Omental fat pad (tissue), 4 donors: ENCODE results near the gene SBF1. TPM values are rescaled to one million over a fixed set of nuclear protein-coding genes. Genes with fewer than 3 reads are reported as not detected.

Experiments used
- ATAC-seq: fragments of 150-250 bp; one replicate; pipeline ENCODE4 v1.9.1; 2016; ENCODE audit warnings: mild to moderate bottlenecking, moderate library complexity; ENCODE audit not compliant: low FRiP score
- DNase-seq: peaks from one replicate; pipeline ENCODE4 v3.0.0-alpha.2; 2019; ENCODE audit warnings: low spot score
- total RNA-seq, 4 donors: library from RNA; depleted of rRNA; stranded (reverse); fragments of >200 nt; gene quantifications; one replicate each; pipeline ENCODE4 v1.1.0, GENCODE V29; 2016
- TF ChIP-seq, protein P1 (sequence below), 3 donors: fragments of 450-650 bp; IDR thresholded peaks; one replicate each; pipeline ENCODE4 v1.5.1; 2016 to 2017; ENCODE audit warnings: antibody characterized with exemption in 3 of 3, mild to moderate bottlenecking in 3 of 3, moderate library complexity in 2 of 3

SBF1 gene
- total RNA-seq, 4 donors from 2014 or later, result 37.5 to 66.8 (median 43.8) TPM

DNA sequence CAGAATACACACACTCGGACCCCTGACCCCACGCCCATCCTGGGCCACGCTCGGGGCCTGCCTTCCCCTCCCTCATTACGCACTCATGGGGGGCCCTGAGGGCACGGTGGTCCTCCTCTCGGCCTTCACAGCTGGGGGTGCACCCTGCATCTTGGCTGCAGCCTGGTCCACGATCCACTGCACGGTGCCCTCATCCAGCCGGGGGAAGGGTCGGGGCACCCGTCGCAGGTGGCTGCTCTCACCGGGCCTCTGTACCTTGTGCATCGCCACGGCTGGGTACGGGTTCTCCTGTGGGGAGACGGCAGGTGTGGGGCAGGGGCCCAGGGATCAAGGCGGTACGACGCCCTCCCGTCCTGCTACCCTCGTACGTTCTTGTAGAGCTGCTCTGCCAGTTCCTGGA is 10.4 kb downstream of the SBF1 start:
- ATAC-seq (no peak), DNase-seq (no peak)
- TF ChIP-seq, protein P1, sequence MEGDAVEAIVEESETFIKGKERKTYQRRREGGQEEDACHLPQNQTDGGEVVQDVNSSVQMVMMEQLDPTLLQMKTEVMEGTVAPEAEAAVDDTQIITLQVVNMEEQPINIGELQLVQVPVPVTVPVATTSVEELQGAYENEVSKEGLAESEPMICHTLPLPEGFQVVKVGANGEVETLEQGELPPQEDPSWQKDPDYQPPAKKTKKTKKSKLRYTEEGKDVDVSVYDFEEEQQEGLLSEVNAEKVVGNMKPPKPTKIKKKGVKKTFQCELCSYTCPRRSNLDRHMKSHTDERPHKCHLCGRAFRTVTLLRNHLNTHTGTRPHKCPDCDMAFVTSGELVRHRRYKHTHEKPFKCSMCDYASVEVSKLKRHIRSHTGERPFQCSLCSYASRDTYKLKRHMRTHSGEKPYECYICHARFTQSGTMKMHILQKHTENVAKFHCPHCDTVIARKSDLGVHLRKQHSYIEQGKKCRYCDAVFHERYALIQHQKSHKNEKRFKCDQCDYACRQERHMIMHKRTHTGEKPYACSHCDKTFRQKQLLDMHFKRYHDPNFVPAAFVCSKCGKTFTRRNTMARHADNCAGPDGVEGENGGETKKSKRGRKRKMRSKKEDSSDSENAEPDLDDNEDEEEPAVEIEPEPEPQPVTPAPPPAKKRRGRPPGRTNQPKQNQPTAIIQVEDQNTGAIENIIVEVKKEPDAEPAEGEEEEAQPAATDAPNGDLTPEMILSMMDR (IDR thresholded peaks at IDR 0.05), result no peak

DNA sequence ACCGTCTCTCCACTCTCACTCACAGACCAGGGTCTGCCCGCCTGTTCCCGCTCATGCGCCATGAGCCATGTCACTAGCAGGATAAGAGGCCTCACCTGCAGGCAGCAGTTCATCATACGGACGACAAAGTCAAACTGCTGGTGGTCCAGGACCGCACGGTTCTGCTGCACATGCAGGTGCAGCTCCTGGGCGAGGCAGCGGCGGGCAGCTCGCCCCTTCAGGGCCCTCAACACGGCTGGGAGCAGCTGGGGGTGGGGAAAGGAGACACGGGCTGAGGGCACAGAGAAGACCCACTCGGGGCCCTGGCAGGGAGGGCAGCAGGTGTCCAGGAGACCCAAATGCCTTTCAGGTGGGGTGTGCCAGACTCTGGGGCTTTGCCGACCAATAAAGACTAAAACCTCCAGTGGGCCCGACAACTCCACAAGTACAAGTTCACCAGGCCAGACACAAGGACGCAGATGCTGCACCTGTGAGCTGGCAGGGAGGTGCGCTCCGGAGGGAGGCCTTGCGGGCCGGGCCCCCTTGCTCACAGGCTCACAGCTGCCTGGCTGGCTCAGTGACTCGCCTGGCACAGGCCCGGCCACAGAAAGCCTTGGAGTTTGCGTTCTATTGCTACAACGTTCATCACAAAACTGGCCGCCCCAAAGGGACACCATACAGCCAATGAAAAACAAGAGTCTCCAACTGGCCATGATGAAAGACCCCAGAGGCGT is 11.5 kb downstream of the SBF1 start:
- DNase-seq, result no peak
- no peak for ATAC-seq
- TF ChIP-seq, protein P1 (IDR thresholded peaks at IDR 0.05), result no peak

DNA sequence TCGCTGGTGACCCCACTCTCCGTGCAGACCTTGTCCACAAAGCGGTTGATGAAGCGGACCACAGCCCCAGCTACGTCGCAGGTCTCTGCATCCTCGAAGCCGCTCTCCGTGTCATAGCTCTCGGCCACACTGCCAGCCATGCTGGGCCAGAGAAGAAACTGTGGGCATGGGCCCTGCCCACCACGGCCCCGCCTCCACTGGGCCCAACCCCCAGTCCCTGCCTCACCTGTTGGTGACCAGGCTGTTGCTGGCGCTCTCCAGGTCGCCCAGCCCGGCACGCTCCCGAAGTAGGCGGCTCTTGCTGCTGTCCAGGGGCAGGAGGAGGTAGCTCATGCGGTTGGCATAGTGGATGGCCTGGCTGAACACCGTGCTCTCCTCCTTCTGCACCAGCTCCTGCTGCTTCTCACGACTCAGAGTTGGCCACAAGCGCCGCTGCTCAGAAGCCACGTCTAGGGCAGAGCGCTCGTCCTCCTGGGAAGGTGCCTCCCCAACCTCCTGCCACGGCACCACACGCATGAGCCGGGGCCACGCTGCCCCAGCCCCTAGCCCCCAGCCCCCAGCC is 12.8 kb downstream of the SBF1 start:
- ATAC-seq (no peak), DNase-seq (no peak)
- TF ChIP-seq, protein P1 (IDR thresholded peaks at IDR 0.05), result no peak

DNA sequence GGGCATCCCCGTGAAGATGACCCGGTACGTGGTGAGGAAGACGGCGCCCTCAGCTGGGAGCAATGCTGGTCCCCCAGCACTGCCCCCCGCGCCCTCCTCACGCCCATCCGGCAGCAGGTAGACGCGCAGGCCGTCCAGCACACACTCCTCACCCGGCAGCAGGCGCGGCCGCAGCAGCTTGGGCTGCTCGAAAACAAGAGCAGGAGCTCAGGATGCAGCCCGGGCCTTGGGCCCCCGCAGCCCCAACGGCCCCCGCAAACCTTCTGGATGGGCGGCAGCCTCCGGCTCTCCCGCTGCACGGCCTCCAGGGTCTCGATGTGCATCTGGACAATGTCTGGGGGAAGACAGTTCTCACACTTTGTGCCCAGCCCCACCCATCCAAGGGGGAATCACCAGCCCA is 13.3 kb downstream of the SBF1 start:
- DNase-seq (no peak), ATAC-seq (no peak)
- TF ChIP-seq, protein P1 (IDR thresholded peaks at IDR 0.05), result no peak

DNA sequence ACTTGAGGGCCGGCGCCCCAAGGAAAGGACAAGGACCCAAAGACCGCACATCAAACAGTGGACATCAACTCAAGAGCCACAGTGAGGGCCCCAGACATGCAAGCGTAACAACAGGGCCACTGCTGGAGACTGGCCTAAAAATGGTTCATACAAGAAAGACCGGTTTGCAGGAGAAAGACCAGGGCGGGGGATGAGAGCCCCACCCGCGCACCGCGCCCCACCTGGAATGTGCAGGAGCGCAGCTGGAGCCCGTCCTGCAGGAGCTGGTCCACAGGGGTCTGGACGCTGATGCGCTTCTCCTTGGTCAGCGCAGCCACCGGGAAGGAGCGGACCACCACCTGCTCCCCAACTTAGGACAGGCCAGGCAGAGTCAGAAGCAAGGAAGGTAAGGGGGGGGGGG is 13.9 kb downstream of the SBF1 start:
- DNase-seq (no peak), ATAC-seq (no peak)
- TF ChIP-seq, protein P1 (IDR thresholded peaks at IDR 0.05), result no peak

DNA sequence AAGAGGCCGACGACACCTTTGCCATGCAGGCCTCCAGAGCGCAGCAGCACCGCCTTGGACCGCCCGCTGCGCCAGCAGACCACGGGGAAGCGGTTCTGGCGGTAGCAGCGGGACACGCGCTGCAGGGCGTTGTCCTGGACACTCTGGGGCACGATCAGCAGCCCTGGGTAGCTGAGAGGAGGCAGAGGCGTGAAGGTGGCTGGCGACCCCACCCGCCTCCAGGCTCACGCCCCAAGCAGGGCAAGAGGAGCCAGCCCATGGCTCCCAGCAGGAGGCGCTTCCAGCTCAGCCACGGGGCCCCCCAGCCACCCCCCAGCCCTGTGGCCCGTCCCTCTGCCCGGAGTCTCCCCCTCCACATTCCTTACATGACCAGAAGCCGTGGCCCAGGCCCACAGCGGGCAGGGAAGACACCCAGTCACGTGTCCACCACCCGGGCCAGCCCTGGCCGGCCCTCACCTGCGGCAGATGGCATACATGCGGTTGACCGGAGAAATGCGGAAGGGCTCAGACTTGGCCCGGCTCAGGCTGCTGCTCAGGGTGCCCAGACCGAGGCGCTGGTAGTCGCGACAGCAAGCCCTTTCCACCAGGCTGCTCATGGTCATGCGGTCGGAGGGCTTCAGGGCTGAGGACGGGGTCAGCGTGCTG is 15.2 kb downstream of the SBF1 start:
- DNase-seq, result no peak
- TF ChIP-seq, protein P1 (IDR thresholded peaks at IDR 0.05), result no peak
- ATAC-seq, result no peak
